Naive thymus-derived CD4-positive, alpha-beta T cell (primary cell): Measurements from ENCODE around the gene GALNT16. TPM values are rescaled to one million over a fixed set of nuclear protein-coding genes. Genes with fewer than 3 reads are reported as not detected.

Experiments used
- ATAC-seq: fragments of 150-1000 bp; cut with Tn5 transposase; 2 replicates; pipeline ENCODE4 v1.10.0; 2021; ENCODE audit warnings: mild to moderate bottlenecking, moderate library complexity
- CTCF ChIA-PET: fragments of 350-600 bp; sonication (Branson Sonifier 250); formaldehyde crosslinking; loops from one replicate; lab custom pipeline; 2021; ENCODE audit warnings: antibody characterized with exemption; lab: Charles Lee
- POLR2A ChIA-PET: fragments of 350-600 bp; sonication (Branson Sonifier 250); formaldehyde crosslinking; loops from one replicate; lab custom pipeline; 2021; ENCODE audit warnings: antibody characterized with exemption, inconsistent platforms; lab: Charles Lee
- DNase-seq, 9 donors: peaks; one replicate each; pipeline versions ENCODE4 v3.0.0 to v3.0.0-alpha.2; 2020 to 2022; ENCODE audit warnings: mixed read lengths in 1 of 9
- H3K27ac ChIP-seq: one replicate; pipeline ENCODE4 v1.7.0; 2013; ENCODE audit warnings: mild to moderate bottlenecking, low read depth, low read length, moderate library complexity
- H3K27me3 ChIP-seq, 2 donors: one replicate each; pipeline ENCODE4 v1.7.0; 2013; ENCODE audit warnings: low read length in 2 of 2, mild to moderate bottlenecking in 2 of 2, moderate library complexity in 2 of 2; ENCODE audit not compliant: control insufficient read depth in 2 of 2, insufficient read depth in 2 of 2
- H3K36me3 ChIP-seq, 3 experiments: 1 replicate in 2 of 3; 2 replicates in 1 of 3; pipeline ENCODE4 v1.7.0; 2013; ENCODE audit warnings: low read length in 3 of 3, mild to moderate bottlenecking in 3 of 3, moderate library complexity in 1 of 3; ENCODE audit not compliant: insufficient read depth in 3 of 3, control insufficient read depth in 2 of 3
- H3K4me1 ChIP-seq, 2 donors: one replicate each; pipeline ENCODE4 v1.7.0; 2013; ENCODE audit warnings: low read length in 2 of 2, mild to moderate bottlenecking in 2 of 2, moderate library complexity in 1 of 2; ENCODE audit not compliant: control insufficient read depth in 2 of 2, insufficient read depth in 2 of 2
- H3K4me3 ChIP-seq: 2 replicates; pipeline ENCODE4 v1.7.0; 2013; ENCODE audit warnings: mild to moderate bottlenecking, low read length
- H3K9me3 ChIP-seq, 3 experiments: 1 replicate in 2 of 3; 2 replicates in 1 of 3; pipeline ENCODE4 v1.7.0; 2013; ENCODE audit warnings: low read length in 3 of 3; ENCODE audit not compliant: control insufficient read depth in 2 of 3
- H3K27ac Mint-ChIP-seq, 9 donors: one replicate each; pipeline ENCODE4 v1.8.0; 2020 to 2022; ENCODE audit warnings: mixed read lengths in 9 of 9, mild to moderate bottlenecking in 8 of 9, moderate library complexity in 5 of 9, inconsistent platforms in 2 of 9
- H3K27me3 Mint-ChIP-seq, 5 donors: one replicate each; pipeline ENCODE4 v1.8.0; 2021 to 2022; ENCODE audit warnings: mixed read lengths in 5 of 5, mild to moderate bottlenecking in 1 of 5
- H3K36me3 Mint-ChIP-seq, 5 donors: one replicate each; pipeline ENCODE4 v1.8.0; 2020 to 2022; ENCODE audit warnings: mixed read lengths in 5 of 5, mild to moderate bottlenecking in 3 of 5, inconsistent platforms in 1 of 5
- H3K4me1 Mint-ChIP-seq, 7 donors: one replicate each; pipeline ENCODE4 v1.8.0; 2020 to 2022; ENCODE audit warnings: mixed read lengths in 7 of 7, mild to moderate bottlenecking in 3 of 7, inconsistent platforms in 1 of 7
- H3K4me3 Mint-ChIP-seq, 10 donors: one replicate each; pipeline ENCODE4 v1.8.0; 2020 to 2022; ENCODE audit warnings: mild to moderate bottlenecking in 10 of 10, mixed read lengths in 10 of 10, moderate library complexity in 6 of 10, inconsistent platforms in 2 of 10
- H3K9me3 Mint-ChIP-seq, 11 donors: one replicate each; pipeline ENCODE4 v1.8.0; 2020 to 2022; ENCODE audit warnings: mixed read lengths in 11 of 11, mild to moderate bottlenecking in 4 of 11, inconsistent platforms in 1 of 11, moderate library complexity in 1 of 11
- intact Hi-C, 2 donors: fragments of 100-400 bp; cut with micrococcal nuclease; formaldehyde crosslinking; loops; one replicate each; pipeline ENCODE4 v1.15.1; 2023
- polyA plus RNA-seq, 2 donors: library from polyadenylated mRNA; unstranded; fragments of 300-500 nt; fragmentation: Illumina TruSeq; gene quantifications; one replicate each; pipeline ENCODE4 v1.2.3, GENCODE V29; 2021
- total RNA-seq, 6 experiments: library from RNA in 5 of 6; stranded (reverse) in 5 of 6; gene quantifications; 1 replicate in 5 of 6; 2 replicates in 1 of 6; pipeline ENCODE4 v1.2.3 and lab custom pipeline; 2021 to 2026

Gene GALNT16
- total and polyA plus RNA-seq, 7 experiments from 2014 or later = 0.07 to 0.65 TPM; not detected in 5

DNA sequence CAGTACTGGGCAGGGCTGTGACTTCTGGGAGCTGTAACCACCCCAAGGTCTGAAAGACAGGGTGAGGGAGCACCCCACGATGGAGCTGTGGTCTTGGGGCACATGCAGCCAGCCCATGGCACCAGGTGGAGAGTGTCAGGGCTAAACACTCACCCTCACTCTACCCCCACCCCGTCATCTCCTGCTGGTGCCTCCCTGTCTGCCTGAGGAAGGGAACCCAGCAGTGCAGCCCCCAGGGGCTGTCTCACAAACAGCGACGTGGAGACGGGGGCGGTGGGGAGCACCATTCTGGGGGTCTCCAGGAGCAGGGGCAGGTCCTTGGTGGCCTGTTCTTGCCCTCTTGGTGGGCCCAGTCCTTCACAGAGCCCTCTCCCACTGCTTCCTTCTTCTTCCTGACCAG is 74.6 kb downstream of the GALNT16 start:
- POLR2A ChIA-PET = no interaction called here

DNA sequence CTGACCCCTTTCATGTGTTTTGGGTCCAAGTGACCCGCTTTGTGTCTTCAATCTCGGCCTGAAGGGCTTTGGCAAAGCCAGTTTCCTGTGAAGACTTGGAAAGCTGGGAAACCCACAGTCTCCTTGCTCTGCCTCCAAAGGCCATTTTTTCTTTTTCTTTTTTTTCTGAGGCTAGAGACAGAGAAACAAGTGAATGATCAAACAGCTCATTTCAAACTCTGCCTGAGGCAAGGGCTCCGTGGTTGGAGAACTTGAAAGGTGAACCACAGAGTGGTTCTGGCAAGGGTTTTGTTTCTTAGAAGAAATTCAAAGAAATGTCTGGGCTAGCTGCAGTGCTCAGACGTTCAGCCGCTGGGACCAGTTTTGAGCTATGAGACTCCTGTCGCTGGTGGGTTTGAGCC is 75.4 kb downstream of the GALNT16 start:
- Histone ChIP-seq H3K27ac (no peak overlapping the region), H3K4me3 (no peak overlapping the region), H3K4me1 (no peaks in the 10 kb centered on the region), H3K27me3 (no peaks in the 10 kb centered on the region), H3K36me3 (no peaks in the 10 kb centered on the region), H3K9me3 (no peaks in the 10 kb centered on the region)
- peaks cover 1 to 18% (median 9%) of the 10 kb centered on the region in 7 donors for H3K4me1 Mint-ChIP-seq
- no peaks in the 10 kb centered on the region for H3K9me3 Mint-ChIP-seq
- ChIA-PET POLR2A (no interaction called here), CTCF (no interaction called here)
- intact Hi-C loops = no loop called here
- peak overlapping the region in 2 of 9 donors; percentile 15 to 41 for H3K27ac Mint-ChIP-seq
- no peak for ATAC-seq
- no peak for DNase-seq
- H3K27me3 Mint-ChIP-seq = peaks cover 0 to 5% (median 3%) of the 10 kb centered on the region in 5 donors
- H3K4me3 Mint-ChIP-seq = peak overlapping the region in 2 of 10 donors; percentile 15 to 27
- H3K36me3 Mint-ChIP-seq = no peaks in the 10 kb centered on the region

More for the DNA sequence above, 74.6 kb downstream of the GALNT16 start:
- no peaks in the 10 kb centered on the region for H3K27me3 ChIP-seq
- H3K9me3 ChIP-seq = no peaks in the 10 kb centered on the region
- intact Hi-C loops = no loop called here
- H3K4me1 Mint-ChIP-seq = peaks cover 1 to 20% (median 9%) of the 10 kb centered on the region in 7 donors
- CTCF ChIA-PET = no interaction called here
- H3K4me1 ChIP-seq = no peaks in the 10 kb centered on the region
- no peaks in the 10 kb centered on the region for H3K36me3 ChIP-seq
- no peak overlapping the region for H3K27ac ChIP-seq
- H3K36me3 Mint-ChIP-seq = no peaks in the 10 kb centered on the region
- no peak overlapping the region for H3K27ac Mint-ChIP-seq
- H3K27me3 Mint-ChIP-seq = peaks cover 0 to 5% (median 3%) of the 10 kb centered on the region in 5 donors
- H3K9me3 Mint-ChIP-seq = no peaks in the 10 kb centered on the region
- no peak overlapping the region for H3K4me3 Mint-ChIP-seq
- ATAC-seq (no peak), DNase-seq (no peak)
- H3K4me3 ChIP-seq = no peak overlapping the region

DNA sequence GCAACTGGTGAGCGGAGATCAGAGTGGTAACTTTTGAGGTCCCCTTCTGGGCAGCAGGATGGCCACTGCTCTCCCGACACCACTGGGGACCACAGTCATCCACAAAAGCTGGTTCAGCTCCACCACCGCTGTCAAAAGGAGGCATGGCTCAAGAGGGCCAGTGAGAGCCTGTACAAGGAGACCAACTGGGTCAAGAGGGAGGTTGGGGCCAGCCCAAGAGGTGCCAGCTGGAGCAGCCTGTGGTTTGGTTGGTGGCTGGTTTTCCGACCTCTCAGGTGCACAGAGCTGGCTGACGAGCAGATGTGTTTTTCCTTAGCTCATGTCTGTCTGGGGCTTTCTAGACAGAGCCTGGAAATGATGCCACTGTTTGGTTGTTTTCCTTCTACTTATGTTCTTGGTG is 78.0 kb downstream of the GALNT16 start:
- ChIA-PET POLR2A (no interaction called here), CTCF (no interaction called here)
- H3K36me3 Mint-ChIP-seq = no peaks in the 10 kb centered on the region
- DNase-seq = no peak
- no peak overlapping the region for H3K27ac Mint-ChIP-seq
- H3K27ac ChIP-seq = no peak overlapping the region
- no peaks in the 10 kb centered on the region for H3K36me3 ChIP-seq
- H3K4me1 ChIP-seq = no peaks in the 10 kb centered on the region
- H3K9me3 Mint-ChIP-seq = no peaks in the 10 kb centered on the region
- no peaks in the 10 kb centered on the region for H3K9me3 ChIP-seq
- peaks cover 1 to 18% (median 9%) of the 10 kb centered on the region in 7 donors for H3K4me1 Mint-ChIP-seq
- no peak overlapping the region for H3K4me3 Mint-ChIP-seq
- no peak for ATAC-seq
- H3K27me3 ChIP-seq = no peaks in the 10 kb centered on the region
- H3K4me3 ChIP-seq = no peak overlapping the region
- intact Hi-C loops = no loop called here
- peaks cover 3 to 18% (median 8%) of the 10 kb centered on the region in 5 donors for H3K27me3 Mint-ChIP-seq

DNA sequence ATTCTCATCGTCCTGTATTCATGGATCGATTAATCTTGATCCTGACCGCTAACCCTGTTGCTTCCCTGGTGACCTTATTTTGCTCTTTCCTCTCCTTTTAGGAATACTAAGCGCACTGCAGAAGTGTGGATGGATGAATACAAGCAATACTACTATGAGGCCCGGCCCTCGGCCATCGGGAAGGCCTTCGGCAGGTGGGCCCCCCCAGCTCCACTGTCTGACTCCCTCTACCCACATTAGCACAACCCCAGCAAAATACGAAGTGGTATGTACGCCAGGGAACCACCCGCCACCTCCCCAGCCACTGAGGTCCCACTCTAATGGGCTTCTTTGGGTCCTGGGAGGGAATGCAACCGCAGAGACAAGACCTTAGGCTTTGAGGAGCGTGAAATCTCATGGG is 79.5 kb downstream of the GALNT16 start:
- Mint-ChIP-seq H3K27ac (no peak overlapping the region), H3K36me3 (no peaks in the 10 kb centered on the region), H3K4me3 (no peak overlapping the region), H3K27me3 (peaks cover 0 to 22% (median 9%) of the 10 kb centered on the region in 5 donors), H3K9me3 (no peaks in the 10 kb centered on the region), H3K4me1 (peaks cover 1 to 13% (median 9%) of the 10 kb centered on the region in 7 donors)
- H3K27me3 ChIP-seq = no peaks in the 10 kb centered on the region
- no peaks in the 10 kb centered on the region for H3K36me3 ChIP-seq
- no peak overlapping the region for H3K27ac ChIP-seq
- no peak for DNase-seq
- POLR2A ChIA-PET = no interaction called here
- CTCF ChIA-PET = no interaction called here
- intact Hi-C loops = no loop called here
- H3K4me3 ChIP-seq = no peak overlapping the region
- no peaks in the 10 kb centered on the region for H3K4me1 ChIP-seq
- ATAC-seq = no peak
- H3K9me3 ChIP-seq = no peaks in the 10 kb centered on the region

DNA sequence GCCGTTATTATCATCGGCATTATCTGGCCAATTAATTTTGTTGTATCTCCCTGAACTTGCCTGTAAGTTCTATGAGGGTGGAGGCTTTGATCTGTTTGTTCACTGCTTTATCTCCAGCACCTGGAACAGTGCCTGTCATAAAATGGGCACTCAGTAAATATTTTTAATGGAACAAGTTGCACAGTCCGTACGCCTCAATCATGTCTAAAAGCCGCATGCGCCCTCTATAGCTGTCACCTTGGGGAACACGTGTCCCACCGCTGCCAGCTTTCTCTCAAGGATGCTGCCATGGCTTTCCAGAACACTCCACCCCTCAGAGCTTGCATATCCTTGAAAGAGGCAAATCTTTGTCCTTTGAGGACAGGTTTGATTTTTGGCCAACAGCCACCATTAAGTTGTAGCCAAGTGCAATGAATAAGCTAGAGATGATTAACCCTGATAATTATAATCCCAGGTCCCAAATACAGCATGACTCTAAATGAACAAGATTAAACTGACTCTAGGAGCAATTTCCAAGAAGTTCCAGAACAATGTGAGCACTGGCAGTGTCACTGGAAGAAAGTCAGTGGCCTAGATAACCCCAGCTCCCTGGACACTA is 83.1 kb downstream of the GALNT16 start:
- Histone ChIP-seq H3K27me3 (no peaks in the 10 kb centered on the region), H3K4me3 (no peak overlapping the region), H3K4me1 (no peaks in the 10 kb centered on the region), H3K36me3 (no peaks in the 10 kb centered on the region), H3K27ac (no peak overlapping the region), H3K9me3 (no peaks in the 10 kb centered on the region)
- H3K4me3 Mint-ChIP-seq = no peak overlapping the region
- DNase-seq = no peak
- H3K27me3 Mint-ChIP-seq = peaks cover 0 to 30% (median 9%) of the 10 kb centered on the region in 5 donors
- no peak for ATAC-seq
- ChIA-PET CTCF (no interaction called here), POLR2A (no interaction called here)
- intact Hi-C loops = no loop called here
- H3K4me1 Mint-ChIP-seq = no peaks in the 10 kb centered on the region
- H3K36me3 Mint-ChIP-seq = no peaks in the 10 kb centered on the region
- no peaks in the 10 kb centered on the region for H3K9me3 Mint-ChIP-seq
- H3K27ac Mint-ChIP-seq = no peak overlapping the region

DNA sequence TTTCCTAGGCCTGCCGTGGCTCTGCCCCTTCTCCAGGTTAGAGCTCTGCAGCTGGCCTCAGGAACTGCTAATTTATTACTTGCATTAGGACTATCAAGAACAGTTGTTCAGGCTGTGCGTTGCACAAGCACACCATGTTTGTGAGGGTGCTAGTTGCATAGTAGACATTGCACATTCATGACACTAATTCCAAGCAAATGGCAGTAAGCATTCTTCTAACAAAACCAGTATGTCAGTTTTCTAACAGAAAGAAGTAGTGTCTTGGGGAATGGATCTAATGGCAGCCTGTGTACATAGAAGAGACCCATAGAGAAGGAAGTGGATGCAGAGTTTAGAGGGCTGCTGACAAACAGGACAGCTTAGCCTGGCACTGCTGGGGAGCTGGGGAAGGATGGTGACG is 84.2 kb downstream of the GALNT16 start:
- H3K9me3 ChIP-seq = no peaks in the 10 kb centered on the region
- peaks cover 0 to 30% (median 9%) of the 10 kb centered on the region in 5 donors for H3K27me3 Mint-ChIP-seq
- no peaks in the 10 kb centered on the region for H3K27me3 ChIP-seq
- intact Hi-C loops = no loop called here
- H3K36me3 Mint-ChIP-seq = no peaks in the 10 kb centered on the region
- no peaks in the 10 kb centered on the region for H3K36me3 ChIP-seq
- ATAC-seq (no peak), DNase-seq (no peak)
- H3K27ac ChIP-seq = no peak overlapping the region
- H3K4me3 Mint-ChIP-seq = no peak overlapping the region
- no peak overlapping the region for H3K4me3 ChIP-seq
- no peaks in the 10 kb centered on the region for H3K4me1 ChIP-seq
- ChIA-PET CTCF (no interaction called here), POLR2A (no interaction called here)
- no peak overlapping the region for H3K27ac Mint-ChIP-seq
- H3K4me1 Mint-ChIP-seq = no peaks in the 10 kb centered on the region
- H3K9me3 Mint-ChIP-seq = no peaks in the 10 kb centered on the region

DNA sequence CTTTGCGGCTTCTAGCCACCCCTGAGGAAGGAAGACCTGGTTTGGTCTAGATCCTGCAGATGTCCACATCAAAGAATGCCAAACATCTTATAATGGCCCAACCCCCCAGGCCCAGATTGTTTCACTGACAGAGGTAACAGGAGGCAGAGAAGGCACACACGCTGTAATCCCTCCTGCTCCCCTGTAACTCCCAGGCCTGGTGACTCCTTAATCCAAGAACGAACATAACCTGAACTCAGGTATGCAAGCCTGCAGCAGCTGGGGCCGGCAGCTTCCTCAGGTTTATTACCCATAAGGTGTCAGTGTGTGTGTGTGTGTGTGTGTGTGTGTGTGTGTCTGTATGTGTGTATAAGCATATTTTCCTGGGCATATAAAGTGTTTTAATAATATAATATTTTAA is 85.4 kb downstream of the GALNT16 start:
- Histone ChIP-seq H3K4me3 (no peak overlapping the region), H3K36me3 (no peaks in the 10 kb centered on the region), H3K27ac (no peak overlapping the region), H3K4me1 (no peaks in the 10 kb centered on the region), H3K9me3 (no peaks in the 10 kb centered on the region), H3K27me3 (no peaks in the 10 kb centered on the region)
- ChIA-PET POLR2A (no interaction called here), CTCF (no interaction called here)
- H3K4me3 Mint-ChIP-seq = no peak overlapping the region
- no peaks in the 10 kb centered on the region for H3K4me1 Mint-ChIP-seq
- intact Hi-C loops = no loop called here
- H3K9me3 Mint-ChIP-seq = no peaks in the 10 kb centered on the region
- no peak for ATAC-seq
- peaks cover 0 to 33% (median 9%) of the 10 kb centered on the region in 5 donors for H3K27me3 Mint-ChIP-seq
- DNase-seq = no peak
- no peaks in the 10 kb centered on the region for H3K36me3 Mint-ChIP-seq
- H3K27ac Mint-ChIP-seq = no peak overlapping the region
